GM19043 (cell line): Measurements from ENCODE around the gene TMEM208.

Experiments used
- ATAC-seq: cut with Tn5 transposase; IDR thresholded peaks from one replicate; pipeline ENCODE4 v1.9.1; 2021; ENCODE audit warnings: low read depth; ENCODE audit not compliant: unreplicated experiment

Gene TMEM208

GRCh38 chr16:67233596-67233995 lies 6.7 kb downstream of the TMEM208 start:
- ATAC-seq: no peak

GRCh38 chr16:67234180-67234597 lies 7.3 kb downstream of the TMEM208 start:
- ATAC-seq: no peak

- no peak for ATAC-seq
These were observed 9.1 kb downstream of the TMEM208 start for GRCh38 chr16:67235816-67236562.

- ATAC-seq: no peak
These were observed 9.8 kb downstream of the TMEM208 start for GRCh38 chr16:67236563-67237395.

GRCh38 chr16:67237396-67238277 lies 10.7 kb downstream of the TMEM208 start:
- ATAC-seq: no peak

- no peak for ATAC-seq
These were observed 11.3 kb downstream of the TMEM208 start for GRCh38 chr16:67238278-67238575.

- no peak for ATAC-seq
These were observed 12.0 kb downstream of the TMEM208 start for GRCh38 chr16:67238806-67239470.

- no peak for ATAC-seq
These were observed 13.6 kb downstream of the TMEM208 start for GRCh38 chr16:67240506-67240905.

- ATAC-seq: no peak
These were observed 14.3 kb downstream of the TMEM208 start for GRCh38 chr16:67241008-67241900.

- ATAC-seq: no peak
These were observed 15.3 kb downstream of the TMEM208 start for GRCh38 chr16:67242138-67242730.

GRCh38 chr16:67243481-67243880 lies 16.6 kb downstream of the TMEM208 start:
- no peak for ATAC-seq

GRCh38 chr16:67244387-67245185 lies 17.7 kb downstream of the TMEM208 start:
- peak; percentile 53 for ATAC-seq

- no peak for ATAC-seq
These were observed 18.3 kb downstream of the TMEM208 start for GRCh38 chr16:67245186-67245585.

GRCh38 chr16:67245674-67246080 lies 18.7 kb downstream of the TMEM208 start:
- no peak for ATAC-seq

GRCh38 chr16:67246081-67246755 lies 19.3 kb downstream of the TMEM208 start:
- peak; percentile 23 for ATAC-seq

- ATAC-seq: peak; percentile 4
These were observed 19.8 kb downstream of the TMEM208 start for GRCh38 chr16:67246756-67247191.

GRCh38 chr16:67247192-67248072 lies 20.5 kb downstream of the TMEM208 start, which contains the start of gene FHOD1:
FHOD1 (minus strand) TSS chr16:67247481; CDS start chr16:67247410, 71 bp downstream.
- ATAC-seq: peak; percentile 44
